Choroid plexus epithelial cell (primary cell): Measurements from ENCODE around the gene PVR.

Experiments used
- DNase-seq: peaks from one replicate; pipeline ENCODE4 v3.0.0-alpha.2; 2010; ENCODE audit warnings: low read depth
- H3K4me3 ChIP-seq: 2 replicates; pipeline ENCODE4 v1.5.1; 2011; ENCODE audit warnings: low read depth, mild to moderate bottlenecking, control low read depth, low read length, moderate library complexity
- CTCF ChIP-seq: conservative IDR thresholded peaks from 2 replicates; pipeline ENCODE4 v1.5.1; 2011; ENCODE audit warnings: low read depth, mild to moderate bottlenecking, control low read depth, inconsistent platforms, low read length, moderate library complexity

PVR gene

DNA sequence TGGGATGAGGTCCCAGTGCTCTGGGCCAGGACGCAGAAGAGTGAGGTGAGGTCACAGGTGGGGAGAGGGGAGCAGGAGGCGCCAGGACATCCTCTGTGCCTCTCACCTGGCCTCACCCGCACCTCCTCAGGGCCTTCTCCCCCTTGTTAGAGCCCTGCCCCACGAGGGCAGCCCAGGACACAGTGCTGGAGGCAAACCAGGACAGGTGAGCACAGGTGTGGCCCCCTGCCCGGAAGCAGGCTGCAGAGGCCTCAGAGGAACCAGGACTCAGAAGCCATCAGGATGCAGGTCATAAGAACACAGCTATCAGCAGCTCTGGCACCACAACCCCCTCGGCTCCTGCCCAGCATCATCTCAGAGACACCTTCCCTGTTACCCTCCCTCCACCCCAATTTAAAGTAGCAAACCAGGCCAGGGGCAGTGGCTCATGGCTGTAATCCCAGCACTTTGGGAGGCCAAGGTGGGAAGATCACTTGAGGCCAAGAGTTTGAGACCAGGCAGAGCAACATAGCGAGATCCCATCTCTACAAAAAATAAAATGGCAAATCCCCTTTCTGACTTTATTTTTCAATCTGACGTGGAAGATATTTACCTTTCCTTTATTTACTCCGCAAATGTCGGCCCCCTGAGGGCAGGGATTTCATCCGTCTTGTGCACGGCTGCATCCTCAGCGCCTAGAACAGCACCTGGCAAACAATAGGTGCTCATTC is 54.9 kb downstream of the PVR start, which contains the start of gene CEACAM16:
Gene CEACAM16, plus strand, starts transcription at position 660 of the 710 bp plus-strand sequence. CDS start 2,306 bp downstream, outside the sequence.
- no peak for TF ChIP-seq CTCF
- no peak within 1 kb of the TSS for H3K4me3 ChIP-seq
- DNase-seq = no peak

- no peak for DNase-seq
- TF ChIP-seq CTCF = no peak
- no peak overlapping the region for H3K4me3 ChIP-seq
These were observed 56.8 kb downstream of the PVR start for GRCh38 chr19:44700547-44700946.

- no peak overlapping the region for H3K4me3 ChIP-seq
- TF ChIP-seq CTCF = no peak
- no peak for DNase-seq
These were observed 57.5 kb downstream of the PVR start for GRCh38 chr19:44701228-44701627.

GRCh38 chr19:44702551-44703176 is 59.0 kb downstream of the PVR start:
- H3K4me3 ChIP-seq = no peak overlapping the region
- TF ChIP-seq CTCF = no peak
- DNase-seq = no peak

DNA sequence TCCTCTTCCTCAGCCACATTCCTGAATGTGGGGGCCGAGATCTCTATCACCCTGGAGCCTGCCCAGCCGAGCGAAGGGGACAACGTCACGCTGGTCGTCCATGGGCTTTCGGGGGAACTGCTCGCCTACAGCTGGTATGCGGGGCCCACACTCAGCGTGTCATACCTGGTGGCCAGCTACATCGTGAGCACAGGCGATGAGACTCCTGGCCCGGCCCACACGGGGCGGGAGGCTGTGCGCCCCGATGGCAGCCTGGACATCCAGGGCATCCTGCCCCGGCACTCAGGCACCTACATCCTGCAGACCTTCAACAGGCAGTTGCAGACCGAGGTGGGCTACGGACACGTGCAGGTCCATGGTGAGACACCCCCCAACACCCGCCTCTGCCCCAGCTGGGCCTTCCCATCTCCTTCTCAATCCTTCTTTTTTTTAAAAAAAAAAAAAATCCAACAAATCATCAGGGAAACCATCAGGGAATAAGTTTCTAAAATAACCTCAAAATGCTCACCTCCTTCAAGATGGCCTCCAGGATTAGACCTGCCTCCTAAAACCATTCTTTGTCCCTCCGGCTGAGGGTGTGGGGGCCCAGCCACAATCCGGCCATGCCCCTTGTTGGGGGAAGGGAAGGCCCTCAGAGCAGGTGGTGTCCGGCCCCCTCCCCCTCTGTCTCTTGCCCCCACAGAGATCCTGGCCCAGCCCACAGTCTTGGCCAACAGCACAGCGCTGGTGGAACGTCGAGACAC is 59.8 kb downstream of the PVR start:
- H3K4me3 ChIP-seq = no peak overlapping the region
- DNase-seq = no peak

DNA sequence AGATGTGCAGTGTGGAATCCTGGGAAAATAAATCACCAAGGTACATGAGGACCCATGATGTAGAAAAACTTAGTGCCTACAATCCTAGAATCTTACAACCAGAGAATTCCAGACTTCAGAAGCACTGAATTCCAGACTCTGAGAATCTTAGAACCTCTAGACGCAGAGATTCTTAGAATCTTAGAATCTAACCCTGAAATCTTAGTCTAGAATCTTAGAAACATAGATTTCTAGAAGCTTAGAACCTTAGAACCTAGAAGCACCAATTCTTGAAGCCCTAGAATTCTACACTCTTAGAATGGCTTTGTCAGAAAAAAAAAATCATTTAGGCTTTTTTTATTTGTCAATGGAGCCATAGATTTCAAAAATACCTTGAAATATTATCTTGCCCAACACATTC is 61.3 kb downstream of the PVR start:
- TF ChIP-seq CTCF = no peak
- DNase-seq = no peak
- no peak overlapping the region for H3K4me3 ChIP-seq

More for the DNA sequence above, 59.8 kb downstream of the PVR start:
- TF ChIP-seq CTCF = no peak
